Ovary (tissue), 3 donors: Measurements from ENCODE around the gene PARG.

ENCODE experiments used
- CTCF ChIP-seq, 3 donors: fragments of 450-650 bp in 2 of 3; fragments of 200-600 bp in 1 of 3; IDR thresholded peaks; one replicate each; pipeline versions ENCODE4 v1.5.1 to v1.8.0; 2016 to 2022; ENCODE audit warnings: antibody characterized with exemption in 3 of 3, mild to moderate bottlenecking in 1 of 3
- POLR2A ChIP-seq: fragments of 450-650 bp; IDR thresholded peaks from one replicate; pipeline ENCODE4 v1.6.1; 2017; ENCODE audit warnings: antibody characterized with exemption, mild to moderate bottlenecking, moderate library complexity
- donor health status: DM: no; HTN: no; CAD: no.

- TF ChIP-seq CTCF (IDR thresholded peaks at IDR 0.05) (no peak), POLR2A (no peak)
Observed at GRCh38 chr10:49834976-49835375, 106.9 kb downstream of the PARG start.
